Islet of Langerhans (tissue), 1 donor: ENCODE data around the gene TLE4.
"Not testable (repeated sequence)": the region's sequence is repeated elsewhere in the genome, so short reads cannot be mapped to it uniquely, and the experiment has no call there.

Experiments used
- FAIRE-seq: peaks from one replicate; lab custom pipeline; 2011; peaks lifted over from hg19 to GRCh38; lab: Jason Lieb, UNC

The TLE4 gene

DNA sequence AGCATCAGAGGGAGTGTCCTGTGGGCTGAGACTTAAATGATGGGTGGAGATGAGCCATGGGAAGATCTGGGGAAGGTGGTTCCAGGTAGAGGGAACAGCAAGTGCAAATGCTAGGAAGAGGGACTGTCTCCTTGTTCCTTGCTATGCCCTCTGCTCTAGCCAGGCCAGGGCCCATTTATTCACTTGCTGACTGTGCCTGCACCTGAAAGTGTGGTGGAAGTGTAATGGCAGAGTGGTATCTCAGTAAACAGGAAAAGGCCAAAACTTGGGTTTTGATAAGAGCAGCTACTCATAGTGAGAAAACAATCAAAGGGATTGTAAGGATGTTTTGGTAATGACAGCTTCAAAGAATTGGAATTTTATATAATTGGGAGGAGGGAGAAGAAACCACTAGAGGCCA lies 32.4 kb downstream of the TLE4 start:
- FAIRE-seq, result no peak

DNA sequence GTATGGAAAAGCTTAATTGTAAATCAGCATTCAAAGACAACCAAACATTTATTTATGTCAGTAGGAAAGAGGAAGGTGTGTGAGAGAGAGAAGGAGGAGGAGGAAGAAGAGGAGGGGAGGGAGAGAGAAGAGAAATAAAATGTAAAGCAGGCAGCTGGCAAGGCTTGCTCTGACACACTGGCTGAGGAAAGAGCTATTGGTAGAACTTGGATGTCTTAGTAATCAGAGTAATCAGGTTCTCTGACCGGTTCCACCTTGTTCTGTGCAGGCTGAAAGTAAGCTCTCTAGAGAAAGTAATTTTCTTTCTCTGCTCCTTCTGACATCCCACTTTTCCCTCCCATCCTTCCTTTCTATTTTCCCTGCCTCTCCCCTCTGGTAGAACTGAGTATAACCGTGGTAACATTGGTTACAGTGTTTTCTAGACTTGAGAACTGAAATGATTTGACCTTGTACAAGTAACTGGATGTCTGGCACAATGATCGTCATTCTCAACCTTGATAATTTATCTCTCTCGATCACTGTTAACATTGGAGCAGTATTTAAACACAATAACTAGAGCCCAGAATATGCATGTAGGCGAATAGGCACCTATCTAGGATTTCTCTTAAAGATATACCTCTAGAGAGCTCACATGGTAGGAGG lies 33.3 kb downstream of the TLE4 start:
- no peak for FAIRE-seq

DNA sequence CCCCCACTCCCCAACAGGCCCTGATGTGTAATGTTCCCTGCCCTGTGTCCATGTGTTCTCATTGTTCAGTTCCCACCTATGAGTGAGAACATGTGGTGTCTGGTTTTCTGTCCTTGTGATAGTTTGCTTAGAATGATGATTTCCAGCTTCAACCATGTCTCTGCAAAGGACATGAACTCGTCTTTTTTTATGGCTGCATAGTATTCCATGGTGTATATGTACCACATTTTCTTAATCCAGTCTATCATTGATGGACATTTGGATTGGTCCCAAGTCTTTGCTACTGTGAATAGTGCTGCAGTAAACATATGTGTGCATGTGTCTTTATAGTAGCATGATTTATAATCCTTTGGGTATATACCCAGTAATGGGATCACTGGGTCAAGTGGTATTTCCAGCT lies 34.8 kb downstream of the TLE4 start:
- not testable (repeated sequence) for FAIRE-seq

DNA sequence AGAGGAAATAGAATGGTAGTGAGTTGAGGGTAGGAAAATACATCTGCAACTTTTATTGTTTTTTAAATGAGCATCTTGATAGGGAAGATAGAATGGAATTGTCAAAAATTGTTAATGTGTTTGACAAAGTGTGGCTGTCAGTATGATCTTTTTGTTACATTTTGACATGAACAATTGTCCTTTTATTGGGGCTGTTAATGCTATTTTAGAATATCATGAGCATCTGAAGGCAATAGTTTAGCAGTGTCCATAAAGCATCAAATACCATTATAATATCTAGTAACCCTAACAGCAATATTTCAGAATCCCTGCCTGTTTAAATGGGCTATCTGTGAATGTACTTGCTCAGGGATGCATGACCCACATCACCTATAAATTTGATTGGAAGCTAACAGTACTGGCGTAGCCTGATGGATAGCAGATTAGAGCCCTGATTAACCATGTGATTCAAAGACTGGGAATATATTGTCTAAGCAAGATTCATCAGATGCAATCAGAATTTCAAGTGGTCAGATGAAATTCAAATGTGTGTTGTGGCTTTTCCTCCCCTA lies 37.8 kb downstream of the TLE4 start:
- FAIRE-seq, result no peak

DNA sequence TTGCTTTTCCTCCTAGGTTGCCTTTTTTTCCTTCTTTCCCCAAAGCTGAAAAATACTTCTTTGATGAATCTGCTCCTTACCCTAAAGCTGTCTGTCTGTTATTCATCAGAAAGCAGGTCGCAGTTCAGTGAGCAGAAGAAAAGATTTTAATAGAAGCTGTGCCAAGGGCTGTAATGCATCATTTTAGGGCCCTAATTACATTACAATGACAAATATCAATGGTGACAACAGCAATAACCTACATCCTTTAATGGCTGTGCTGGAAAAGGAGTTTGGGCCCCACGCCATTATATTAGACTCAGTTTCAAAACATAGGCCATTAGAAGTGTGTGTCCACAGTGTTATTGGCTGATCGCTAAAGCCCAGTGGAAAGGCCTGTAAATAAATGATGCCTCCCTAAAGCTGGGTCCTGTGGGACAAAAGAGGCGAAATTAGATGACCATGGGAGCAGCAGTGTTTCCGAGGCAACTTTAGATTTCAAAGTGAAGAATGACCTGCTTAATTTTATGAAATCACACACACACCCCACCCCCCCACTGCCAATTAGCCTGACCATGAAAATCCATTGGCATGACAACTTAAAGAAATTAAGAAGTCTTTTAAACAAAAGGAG lies 38.4 kb downstream of the TLE4 start:
- no peak for FAIRE-seq

DNA sequence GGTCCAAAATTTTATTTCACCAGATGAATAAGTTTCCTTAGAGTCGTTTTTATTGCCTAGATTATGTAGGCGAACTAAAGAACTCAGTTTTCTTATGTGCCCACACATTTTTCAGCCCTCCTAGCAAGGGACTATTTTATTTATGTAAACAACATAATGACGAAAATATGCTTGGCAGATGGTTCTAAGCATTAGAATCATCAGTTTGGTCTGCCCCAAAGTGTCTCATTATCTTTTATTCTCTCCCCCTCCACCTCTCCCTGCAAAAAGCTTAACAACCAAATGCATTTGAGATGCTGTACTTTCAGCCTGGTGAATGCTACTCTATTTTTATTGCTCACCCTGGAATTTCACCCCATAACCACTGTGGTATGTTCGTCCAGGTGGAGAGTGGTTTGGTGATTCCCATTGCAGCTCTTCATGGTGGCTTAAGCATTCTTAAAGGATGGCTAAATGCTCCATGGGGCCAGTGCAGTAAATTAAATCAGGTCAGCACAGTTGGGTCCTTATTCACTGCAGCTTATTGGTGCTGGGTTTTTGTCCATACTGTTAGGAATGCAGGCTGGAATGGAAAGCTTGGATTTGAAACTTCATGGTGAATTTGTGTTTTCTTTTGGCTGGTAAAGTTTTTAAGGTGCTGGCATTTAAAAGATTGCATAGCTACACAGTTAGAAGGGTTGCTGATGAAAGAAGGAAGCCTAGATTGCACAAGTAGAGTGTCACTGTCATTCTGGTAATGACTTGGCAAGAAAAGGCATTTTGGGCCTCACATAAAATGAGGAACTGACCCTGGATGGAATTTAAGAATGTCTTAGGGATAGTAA lies 39.2 kb downstream of the TLE4 start:
- FAIRE-seq, result no peak

DNA sequence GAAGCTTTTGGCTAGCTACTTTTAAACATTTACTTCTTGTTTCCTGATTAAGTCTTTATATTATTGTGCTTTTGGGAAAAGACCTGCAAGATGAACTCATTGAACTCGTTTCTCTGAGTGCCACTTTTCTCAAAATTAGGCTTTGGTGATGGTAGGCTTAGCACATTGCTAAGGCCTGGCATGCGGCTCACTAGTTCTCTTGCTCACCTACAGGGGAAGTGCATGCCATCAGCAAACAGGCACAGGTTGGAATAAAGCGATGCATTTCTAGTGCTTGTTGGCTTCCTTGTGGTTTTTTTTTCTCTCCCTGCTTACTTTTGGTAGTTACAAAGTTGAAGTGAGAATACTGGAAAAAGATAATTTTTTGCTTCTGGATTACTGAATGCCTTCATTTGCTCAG lies 41.4 kb downstream of the TLE4 start:
- FAIRE-seq, result no peak

DNA sequence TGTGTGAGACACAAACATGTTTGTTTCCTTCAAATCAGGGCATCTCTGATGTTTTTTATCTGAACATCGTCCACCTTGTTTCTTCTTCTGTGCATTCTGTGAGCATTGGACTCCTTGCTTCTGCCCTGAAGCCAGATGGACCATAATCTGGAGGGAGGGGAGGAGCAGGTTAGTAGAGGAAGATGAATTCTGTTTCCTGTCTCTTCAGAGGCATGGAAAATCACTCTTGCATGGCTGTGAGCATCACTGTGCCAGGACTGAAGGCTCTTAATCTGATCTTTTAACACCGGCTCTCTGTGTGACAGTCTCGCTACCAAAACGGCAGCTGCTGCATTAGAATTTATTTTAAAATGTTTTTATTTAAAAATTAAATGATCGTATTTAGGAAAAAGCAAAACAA lies 43.3 kb downstream of the TLE4 start:
- FAIRE-seq, result no peak

DNA sequence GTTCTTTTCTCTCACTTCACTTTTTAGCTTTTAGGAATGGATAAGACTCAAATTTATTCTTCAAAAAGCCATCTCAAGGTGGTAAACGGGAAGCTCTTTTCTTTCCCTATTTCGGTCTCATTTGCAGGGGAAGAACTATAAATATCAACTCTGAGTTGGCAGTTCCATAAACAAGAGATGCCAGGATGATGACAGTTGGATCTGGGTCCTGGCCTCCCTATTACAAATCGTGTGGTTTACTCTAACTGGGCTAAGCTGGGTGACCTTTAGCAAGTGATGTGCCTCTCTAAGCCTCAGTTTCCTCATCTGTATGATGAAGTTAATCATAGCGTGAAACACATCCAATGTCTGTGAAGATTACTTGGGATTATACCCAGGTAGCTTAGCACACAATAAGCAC lies 44.2 kb downstream of the TLE4 start:
- no peak for FAIRE-seq

DNA sequence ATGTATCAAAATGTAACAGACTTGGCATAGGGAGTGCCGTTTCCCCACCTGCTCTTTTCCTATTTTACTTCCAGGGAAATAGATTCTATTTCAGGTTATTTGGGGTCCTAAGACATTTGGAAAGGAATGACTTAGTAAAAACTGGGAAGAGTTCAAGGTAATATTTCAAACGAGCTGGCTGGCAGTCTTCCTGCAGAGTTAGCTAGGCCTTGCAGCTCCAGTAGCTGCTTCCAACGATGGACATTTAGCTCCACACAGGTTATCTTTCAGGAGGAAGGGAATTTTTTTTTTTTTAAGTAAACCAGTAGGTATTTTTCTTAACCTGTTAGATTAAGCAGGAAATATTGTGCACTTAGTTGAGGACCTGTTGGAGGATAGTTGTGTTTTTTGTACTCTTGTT lies 45.2 kb downstream of the TLE4 start:
- no peak for FAIRE-seq

DNA sequence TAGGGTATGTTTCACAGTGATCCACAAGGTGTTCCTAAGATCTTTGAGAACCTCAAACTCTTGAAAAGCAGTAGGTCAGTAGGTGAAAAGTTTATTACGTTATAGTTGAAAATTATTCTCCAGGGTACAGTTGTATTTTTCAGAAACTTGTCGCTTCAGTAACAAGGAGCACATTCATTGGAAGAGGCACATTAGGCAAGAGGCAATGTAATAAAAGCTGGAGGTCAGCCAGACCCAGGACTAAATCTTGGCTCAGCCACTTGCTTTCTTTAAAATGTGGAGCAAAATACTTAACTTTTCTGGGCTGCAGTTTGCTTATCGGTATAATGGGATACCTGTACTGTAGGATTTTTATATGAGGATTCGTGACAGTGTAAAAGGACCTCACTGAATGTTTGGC lies 45.6 kb downstream of the TLE4 start:
- no peak for FAIRE-seq

DNA sequence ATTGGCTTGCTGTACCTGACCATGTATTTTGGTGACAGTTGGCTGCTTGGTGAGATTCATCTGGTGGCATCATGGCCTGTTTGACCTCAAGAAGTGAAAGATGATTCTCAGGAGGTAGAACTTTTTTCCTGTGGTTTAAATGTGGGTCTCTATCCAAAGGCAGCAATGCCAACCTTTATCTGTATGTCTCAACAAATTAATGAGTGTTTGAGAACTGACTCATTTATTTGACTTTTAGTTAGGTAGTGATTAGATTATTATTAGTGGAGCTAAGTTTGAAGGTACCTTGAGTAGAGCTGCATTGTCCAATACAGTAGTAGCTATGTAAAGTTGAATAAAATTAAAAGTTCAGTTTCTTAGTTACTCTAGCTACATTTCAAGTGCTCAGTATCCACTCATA lies 48.2 kb downstream of the TLE4 start:
- no peak for FAIRE-seq

DNA sequence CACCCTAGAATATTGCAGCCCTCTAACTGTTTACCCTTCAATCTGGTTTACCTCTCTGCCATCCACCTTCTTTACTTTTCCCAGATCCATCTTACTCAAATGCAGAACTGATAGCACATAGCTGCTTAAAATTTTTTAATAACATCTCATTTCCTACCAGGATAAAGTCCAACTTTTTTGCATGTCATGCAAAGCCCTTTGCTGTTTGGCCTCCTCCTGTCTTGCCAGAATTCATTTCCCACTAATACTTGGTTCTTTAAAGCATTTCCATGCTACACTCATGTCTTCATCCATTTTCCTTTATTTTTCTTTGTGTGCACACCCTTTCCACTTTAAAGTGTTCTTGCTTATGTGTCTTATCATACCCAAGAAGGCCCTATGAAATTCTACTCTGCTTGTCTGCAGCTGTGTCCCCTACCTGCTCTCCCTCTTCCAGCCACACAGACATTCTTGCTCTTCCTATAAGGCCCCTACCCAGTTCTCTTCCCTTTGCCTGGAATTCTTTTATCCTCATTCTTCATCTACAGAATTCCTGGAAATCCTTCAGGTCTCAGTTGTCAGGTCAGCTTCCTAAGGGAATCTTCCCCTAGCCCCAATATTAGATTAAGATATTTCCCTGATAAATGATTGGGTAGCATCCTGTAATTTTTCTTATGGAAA lies 50.3 kb downstream of the TLE4 start:
- no peak for FAIRE-seq

DNA sequence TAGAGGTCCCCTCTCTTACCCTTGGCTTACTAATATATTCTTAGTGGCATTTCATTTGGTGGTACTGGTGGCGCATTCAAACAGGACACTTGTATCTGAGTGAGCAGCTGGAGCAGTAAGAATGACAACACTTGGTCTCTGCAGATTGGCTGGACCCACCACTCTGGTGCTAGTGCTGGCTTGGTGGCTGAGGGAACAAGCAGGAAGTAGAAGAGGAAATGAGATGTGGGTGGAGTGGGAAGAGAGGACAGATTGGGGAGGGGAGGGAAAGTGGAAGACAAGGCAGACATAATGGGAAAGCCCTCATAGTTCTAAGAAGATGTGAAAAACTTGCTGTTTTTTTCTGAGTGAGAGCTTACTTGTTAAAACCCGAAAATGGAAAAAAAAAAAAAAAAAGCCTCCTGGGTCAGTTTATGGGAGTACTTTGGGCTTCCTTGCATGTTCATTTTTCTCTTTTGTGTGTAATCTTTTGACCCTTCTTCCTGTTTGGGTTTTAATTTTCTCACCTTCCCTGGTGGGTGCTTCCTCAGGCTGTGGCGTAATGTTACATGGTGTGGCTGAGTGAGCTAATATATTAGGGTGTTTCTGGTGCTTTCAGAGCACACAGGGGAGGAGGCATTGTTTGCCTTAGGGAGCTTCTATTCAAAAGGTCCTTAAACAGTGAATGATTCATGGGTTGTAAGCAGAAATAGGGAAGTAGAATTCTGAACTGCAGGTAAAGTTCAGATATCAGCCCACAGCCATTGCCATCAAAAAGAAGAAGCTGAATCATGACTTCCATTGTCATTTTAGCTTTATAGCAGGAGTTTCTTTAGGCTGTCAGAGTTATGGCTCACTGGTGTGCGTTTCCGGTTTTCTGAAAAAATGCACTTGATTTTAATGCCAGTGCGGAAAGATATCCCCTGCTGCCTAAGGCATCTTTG lies 52.3 kb downstream of the TLE4 start:
- FAIRE-seq, result no peak

DNA sequence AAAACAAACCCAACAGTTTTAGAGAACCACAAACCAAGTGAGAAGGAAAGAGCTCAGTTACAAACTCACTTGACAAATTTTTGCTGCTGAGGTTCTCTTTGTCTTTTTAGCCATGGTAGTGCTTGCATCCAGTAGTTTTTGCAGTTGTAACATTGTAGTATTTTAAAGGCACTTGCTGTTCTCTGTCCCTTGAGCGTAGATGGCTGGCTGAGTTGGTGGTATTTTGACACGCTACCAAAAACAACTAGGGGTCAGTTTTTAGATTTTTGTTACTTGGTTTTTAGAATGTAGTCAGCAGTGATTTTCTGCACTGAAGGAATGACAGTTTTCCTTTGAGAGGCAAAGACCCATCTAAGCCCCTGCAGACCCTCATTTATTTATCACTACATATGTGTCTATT lies 58.0 kb downstream of the TLE4 start:
- no peak for FAIRE-seq

DNA sequence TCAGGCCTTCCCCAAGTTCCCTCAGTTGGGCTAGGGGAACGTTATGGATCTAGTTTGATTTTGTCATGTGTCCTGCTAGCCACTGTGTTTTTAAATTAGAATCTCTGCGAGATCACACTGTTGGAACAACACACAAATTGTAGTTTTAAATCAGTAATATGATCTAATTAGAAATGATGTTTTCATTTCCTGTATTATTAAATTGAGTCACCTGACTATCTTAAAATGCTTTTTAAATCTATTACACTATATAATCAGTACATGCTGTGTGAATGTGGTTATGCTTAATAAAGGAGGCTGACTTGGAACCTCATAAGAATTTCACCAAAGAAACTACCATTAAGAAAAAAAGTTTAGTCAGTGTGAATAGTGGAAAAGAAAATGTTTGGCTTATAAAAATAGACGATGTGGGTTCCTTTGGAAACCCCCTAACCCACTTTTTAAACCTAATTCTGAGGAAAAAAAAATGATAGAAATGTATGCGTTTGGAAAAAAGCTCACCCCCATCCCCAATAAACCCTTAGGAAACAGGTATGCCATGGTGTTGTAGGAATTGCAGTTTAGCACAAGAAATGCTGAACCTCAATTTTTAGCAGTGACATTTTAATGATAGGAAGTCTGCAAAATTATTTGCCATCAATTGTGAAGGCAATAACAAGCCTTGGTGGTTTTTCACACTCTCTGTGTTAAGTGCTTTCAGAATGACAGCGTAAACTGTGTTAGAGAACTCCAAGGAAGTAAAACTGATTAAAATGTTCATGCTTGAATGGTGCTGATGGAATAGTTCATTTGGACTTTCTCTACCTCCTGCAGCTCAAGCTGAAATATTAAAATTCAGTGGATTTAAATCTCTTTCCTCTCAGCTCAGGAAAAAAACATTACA lies 59.0 kb downstream of the TLE4 start:
- no peak for FAIRE-seq

DNA sequence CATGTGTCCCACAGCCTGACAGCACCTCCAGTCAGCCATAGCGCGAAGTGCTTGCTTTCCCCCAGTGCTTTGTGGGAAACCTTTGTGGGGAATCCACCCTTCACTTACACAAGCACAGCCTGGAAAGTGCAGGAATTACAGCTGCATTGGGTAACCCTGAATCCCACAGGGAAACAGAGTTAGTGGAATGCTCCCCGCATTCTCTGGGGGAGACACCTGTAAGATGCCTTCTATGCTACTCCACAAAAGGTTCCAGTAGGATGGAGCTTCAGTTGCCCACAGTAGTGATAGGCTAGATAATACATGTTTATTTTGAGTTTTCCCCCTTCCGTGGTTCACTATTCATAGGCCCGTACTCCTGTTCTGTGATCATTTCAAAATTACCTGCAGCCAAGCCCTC lies 60.3 kb downstream of the TLE4 start:
- FAIRE-seq, result no peak

DNA sequence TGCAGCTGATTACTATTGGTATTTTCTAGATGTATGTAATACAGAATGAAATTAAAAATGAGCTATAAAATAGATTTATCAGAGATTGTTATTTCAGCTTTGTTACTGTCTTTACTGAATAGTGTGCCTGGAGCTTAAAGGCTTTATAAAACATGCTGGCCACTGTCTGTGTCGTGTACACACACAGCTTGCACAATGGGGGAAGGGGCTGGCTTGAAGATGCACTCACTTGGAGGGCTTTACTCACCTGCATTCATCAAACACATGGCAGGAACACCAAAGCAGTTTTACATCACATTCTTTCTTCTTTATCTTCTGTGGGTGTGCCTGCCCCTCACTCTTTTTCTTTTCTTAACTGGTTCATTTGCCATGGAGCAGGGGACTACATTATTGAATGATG lies 60.9 kb downstream of the TLE4 start:
- no peak for FAIRE-seq

DNA sequence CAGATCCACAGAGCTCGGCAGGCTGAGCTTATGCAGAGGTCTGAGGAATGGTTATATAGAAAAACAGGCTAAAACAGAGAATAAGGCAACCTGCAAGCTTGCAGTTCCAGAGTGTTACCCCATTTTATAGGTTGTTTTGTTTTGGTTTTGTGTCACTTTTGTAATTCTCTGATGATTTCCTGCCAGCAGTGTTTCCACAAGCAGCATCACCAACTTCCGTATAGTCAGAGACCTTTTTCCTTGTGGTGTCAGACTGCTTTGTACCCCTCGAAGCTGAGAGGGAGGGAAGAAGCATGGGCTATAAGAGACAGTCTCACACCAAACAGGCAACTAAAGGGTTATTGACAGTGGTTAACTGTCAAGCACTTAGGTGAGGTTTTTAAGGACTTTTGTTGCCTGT lies 61.8 kb downstream of the TLE4 start:
- FAIRE-seq, result no peak

DNA sequence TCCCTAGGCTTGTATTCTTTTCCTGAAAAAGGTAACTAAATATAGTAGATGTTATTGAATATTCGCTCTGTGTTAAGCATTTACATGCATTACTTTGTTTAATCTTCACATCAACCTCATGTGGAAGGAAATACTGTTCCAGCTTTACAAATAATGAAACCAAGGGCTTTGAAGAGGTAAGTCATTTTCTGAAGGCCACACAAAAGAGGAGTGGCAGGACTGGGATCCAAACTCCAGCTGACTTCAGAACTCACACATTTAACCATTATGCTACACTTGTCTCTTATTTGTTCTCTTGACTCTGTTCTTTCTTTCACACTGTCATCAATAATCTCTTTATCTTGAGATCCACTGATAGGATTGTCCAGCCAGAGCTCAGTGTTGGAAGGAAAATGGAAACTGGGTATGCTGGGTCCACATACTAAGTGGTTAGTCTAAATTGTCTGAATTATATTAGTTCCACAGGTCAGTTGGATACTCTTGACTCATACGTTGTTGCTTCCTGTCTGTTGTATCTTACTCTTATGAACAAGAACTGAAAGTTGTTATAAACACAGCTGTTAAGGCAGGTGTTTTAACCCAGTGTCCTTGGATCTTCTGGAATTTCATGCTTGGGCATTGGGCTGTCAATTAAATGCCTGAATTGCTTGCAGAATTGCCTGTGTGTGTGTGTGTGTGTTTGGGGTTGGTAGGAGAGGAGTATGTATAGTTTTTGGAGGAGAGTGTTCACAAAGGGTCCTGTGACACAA lies 65.6 kb downstream of the TLE4 start:
- FAIRE-seq, result no peak
